Skin of body (tissue), 2 donors: ENCODE measurements around the gene SLC38A8. TPM values are rescaled to one million over a fixed set of nuclear protein-coding genes. Genes with fewer than 3 reads are reported as not detected.

Experiments
- DNase-seq: peaks from one replicate; lab custom pipeline; 2025; lab: John Stamatoyannopoulos, UW
- total RNA-seq: library from RNA; depleted of rRNA; stranded (reverse); fragments of >200 nt; gene quantifications from one replicate; pipeline ENCODE4 v1.2.3, GENCODE V29; 2014

SLC38A8 gene
- total RNA-seq, 1 donor from 2014 or later: not detected

GRCh38 chr16:84032458-84033178 is 10.0 kb downstream of the SLC38A8 start:
- no peak for DNase-seq

- no peak for DNase-seq
Observed at GRCh38 chr16:84031556-84031955, 11.0 kb downstream of the SLC38A8 start.

GRCh38 chr16:84029297-84030047 is 13.1 kb downstream of the SLC38A8 start:
- DNase-seq: no peak

GRCh38 chr16:84027625-84028024 is 15.0 kb downstream of the SLC38A8 start:
- DNase-seq: no peak

- DNase-seq: no peak
Observed at GRCh38 chr16:84026606-84027005, 16.0 kb downstream of the SLC38A8 start.

- no peak for DNase-seq
Observed at GRCh38 chr16:84024854-84025253, 17.7 kb downstream of the SLC38A8 start.

GRCh38 chr16:84022644-84023043 is 20.0 kb downstream of the SLC38A8 start:
- DNase-seq: no peak

- DNase-seq: no peak
Observed at GRCh38 chr16:84021488-84021887, 21.1 kb downstream of the SLC38A8 start.

- no peak for DNase-seq
Observed at GRCh38 chr16:84020353-84020752, 22.2 kb downstream of the SLC38A8 start.

- no peak for DNase-seq
Observed at GRCh38 chr16:84018710-84019109, 23.9 kb downstream of the SLC38A8 start.

- no peak for DNase-seq
Observed at GRCh38 chr16:84016477-84016876, 26.1 kb downstream of the SLC38A8 start.

- no peak for DNase-seq
Observed at GRCh38 chr16:84015399-84015798, 27.2 kb downstream of the SLC38A8 start.

GRCh38 chr16:84014570-84015327 is 27.8 kb downstream of the SLC38A8 start:
- DNase-seq: no peak

GRCh38 chr16:84013787-84014569 is 28.6 kb downstream of the SLC38A8 start:
- no peak for DNase-seq

GRCh38 chr16:84009282-84009681 is 33.3 kb downstream of the SLC38A8 start:
- DNase-seq: no peak

- DNase-seq: no peak
Observed at GRCh38 chr16:84007965-84008364, 34.6 kb downstream of the SLC38A8 start.

GRCh38 chr16:84007520-84007919 is 35.1 kb downstream of the SLC38A8 start:
- no peak for DNase-seq

- DNase-seq: no peak
Observed at GRCh38 chr16:84005391-84005790, 37.2 kb downstream of the SLC38A8 start.

- no peak for DNase-seq
Observed at GRCh38 chr16:84004442-84004841, 38.2 kb downstream of the SLC38A8 start.

- no peak for DNase-seq
Observed at GRCh38 chr16:84003038-84003437, 39.6 kb downstream of the SLC38A8 start.

- DNase-seq: no peak
Observed at GRCh38 chr16:84001726-84002125, 40.9 kb downstream of the SLC38A8 start.
